OCI-M1 (cell line): ENCODE data around the gene TMEM92.
A peak's percentile ranks its signal among the peaks of the same experiment; 100 is the strongest.
"Not testable (repeated sequence)": the region's sequence is repeated elsewhere in the genome, so short reads cannot be mapped to it uniquely, and the experiment has no call there.

ENCODE experiments used
- DNase-seq: peaks from one replicate; lab custom pipeline; 2025; lab: John Stamatoyannopoulos, UW

Gene TMEM92

DNA sequence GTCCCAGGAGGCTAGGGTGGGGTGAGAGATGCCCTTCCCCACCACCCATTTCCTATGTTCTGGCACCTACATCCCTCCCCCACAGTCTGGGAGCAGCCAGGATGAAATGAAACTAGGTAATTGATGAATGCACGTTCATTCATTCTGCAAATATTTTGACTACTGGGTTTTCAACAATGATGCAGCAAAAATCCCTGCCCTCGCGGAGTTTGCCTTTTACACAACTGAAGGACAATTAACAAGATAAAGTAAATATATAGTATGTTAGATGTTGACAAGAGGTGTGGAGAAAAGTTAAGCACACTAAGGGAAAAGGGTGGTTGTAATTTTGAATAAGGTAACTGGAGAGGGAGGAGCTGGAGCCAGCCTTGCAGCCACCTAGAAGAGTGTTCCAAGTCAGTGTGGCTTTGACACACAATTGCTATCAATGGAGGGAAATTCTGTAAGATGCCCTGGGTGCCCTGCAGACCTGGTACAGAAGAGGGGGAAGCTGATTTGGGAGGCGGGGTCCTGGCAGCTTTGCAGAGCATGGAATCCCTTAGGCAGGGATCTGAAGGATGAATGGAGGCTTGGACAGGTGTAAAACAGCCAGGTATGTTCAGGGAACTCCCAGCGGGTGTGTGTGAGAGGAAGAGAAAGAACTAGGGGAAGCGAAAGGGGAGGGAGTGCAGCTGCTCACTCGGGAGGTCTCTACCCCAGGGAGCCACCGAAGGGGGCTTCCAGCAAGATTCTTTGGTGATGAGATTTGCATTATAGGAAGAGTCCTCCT is 2.5 kb downstream of the TMEM92 start:
- no peak for DNase-seq

DNA sequence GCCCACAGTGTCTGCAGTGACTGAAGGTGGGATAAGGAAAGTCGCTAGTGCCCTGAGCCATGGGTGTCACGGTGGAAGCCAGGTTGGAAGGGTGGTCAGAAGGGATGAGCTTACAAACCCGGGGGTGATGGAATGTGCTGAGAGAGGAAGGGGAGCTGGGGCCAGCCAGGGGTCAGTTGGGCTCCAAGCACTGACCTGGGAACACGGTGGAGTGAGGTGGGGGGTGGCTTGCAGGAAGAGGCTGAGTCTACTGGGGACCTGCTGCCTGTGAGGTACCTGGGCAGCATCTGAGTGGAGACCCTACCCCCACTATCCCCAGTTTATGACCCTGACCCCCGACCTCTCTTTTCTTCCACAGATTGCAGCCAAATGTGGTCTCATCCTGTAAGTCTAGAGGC is 3.1 kb downstream of the TMEM92 start:
- no peak for DNase-seq

DNA sequence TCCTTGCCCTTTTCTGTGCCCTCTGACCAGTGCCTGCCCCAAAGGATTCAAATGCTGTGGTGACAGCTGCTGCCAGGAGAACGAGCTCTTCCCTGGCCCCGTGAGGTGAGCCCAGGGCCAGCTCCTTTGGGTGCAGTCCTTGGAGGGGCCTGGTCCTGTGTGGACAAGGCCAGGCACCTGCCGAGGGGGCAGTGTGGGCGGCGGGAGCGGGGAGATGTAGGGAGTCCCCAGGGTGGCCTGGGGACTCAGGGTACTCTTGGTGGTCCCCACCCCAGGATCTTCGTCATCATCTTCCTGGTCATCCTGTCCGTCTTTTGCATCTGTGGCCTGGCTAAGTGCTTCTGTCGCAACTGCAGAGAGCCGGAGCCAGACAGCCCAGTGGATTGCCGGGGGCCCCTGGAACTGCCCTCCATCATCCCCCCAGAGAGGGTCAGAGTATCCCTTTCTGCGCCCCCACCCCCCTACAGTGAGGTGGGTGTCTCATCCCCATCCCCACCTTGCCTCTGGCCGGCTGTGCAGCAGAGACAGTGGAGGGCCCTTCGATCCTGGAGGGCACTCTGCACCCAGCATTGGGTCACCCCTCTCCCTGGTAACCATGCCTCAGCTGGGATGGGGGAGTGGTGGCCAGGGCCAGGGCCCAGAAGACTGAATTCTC is 4.4 kb downstream of the TMEM92 start:
- DNase-seq: no peak

DNA sequence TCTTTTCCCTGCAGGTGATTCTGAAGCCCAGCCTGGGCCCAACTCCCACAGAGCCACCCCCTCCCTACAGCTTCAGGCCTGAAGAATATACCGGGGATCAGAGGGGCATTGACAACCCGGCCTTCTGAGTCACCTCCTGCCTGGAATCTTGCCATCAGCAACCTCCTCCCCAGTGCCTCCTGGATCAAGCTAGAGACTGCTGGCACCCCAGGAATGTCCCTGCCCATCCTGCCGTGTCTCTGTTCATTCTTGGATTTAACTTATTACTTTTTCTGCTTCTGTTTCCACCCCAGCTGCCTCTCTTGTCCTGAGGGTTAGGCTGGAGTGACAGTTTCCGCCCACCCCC is 4.9 kb downstream of the TMEM92 start:
- no peak for DNase-seq

DNA sequence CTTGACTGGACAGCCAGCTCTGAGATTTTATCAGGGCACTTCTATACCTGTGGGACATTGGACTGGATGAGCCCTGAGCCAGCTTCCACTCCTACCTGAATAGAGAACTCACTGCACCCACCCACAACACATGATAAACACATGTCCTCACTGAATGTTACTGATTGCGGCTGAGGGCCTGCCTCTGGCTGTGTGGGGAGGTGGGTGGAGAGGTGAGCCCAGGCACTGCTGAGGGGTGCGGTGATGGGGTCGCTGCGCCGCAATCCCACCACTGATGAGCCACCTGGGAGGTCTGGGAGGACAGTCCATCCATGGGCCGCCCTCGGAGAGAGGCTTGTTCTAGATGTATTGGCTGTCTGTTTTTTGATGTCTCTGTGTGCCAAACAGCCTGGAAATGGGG is 5.4 kb downstream of the TMEM92 start:
- DNase-seq: no peak

DNA sequence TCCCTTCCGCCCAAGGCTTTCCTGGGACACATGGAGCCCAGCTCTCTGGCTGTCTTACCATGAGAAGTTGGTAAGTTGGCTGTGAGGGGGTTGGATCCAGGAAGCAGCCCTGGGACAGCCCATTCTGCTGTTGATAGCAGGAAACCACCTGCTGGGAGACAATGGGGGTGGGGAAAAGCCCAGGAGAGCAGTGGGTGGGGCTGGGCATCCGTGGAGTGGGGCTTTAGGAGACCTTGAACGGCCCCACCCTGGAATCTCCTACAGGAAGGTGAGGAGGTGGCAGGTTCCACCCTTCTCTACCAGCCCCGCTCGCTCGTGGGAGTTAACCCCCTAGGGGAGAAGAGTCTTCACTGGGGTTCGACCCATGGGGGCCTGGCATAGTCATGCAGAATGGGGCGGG is 5.8 kb downstream of the TMEM92 start:
- no peak for DNase-seq

DNA sequence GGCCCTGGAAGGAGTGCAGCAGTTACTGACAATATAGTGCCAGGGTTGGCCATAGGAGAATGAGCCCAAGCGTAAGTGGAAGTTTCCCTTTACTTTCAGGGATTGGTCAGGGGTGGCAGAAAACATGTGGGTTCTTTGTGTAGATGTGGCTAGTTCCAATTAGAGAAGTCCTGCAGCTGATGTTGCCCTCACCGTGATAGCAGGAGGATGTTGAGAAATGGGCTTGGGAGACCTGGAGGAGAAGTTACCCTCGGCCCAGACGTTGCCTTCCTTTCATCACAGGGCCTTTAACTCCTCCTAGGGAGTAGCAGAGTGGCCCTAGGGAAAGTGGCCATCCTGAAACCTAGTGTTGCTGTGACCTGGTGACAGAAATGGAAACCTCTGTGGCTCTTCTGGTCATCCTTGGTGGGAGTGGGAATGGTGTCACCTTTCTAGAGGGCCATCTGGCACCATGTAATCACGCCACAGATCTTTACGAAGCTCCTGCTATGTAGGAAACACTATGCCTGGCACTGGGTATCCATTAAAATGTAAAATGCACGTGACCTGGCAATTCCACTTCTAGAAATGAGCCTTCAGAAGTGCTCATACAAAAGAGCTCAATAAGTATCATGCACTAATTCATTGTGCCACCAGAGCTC is 6.7 kb downstream of the TMEM92 start:
- DNase-seq: no peak

DNA sequence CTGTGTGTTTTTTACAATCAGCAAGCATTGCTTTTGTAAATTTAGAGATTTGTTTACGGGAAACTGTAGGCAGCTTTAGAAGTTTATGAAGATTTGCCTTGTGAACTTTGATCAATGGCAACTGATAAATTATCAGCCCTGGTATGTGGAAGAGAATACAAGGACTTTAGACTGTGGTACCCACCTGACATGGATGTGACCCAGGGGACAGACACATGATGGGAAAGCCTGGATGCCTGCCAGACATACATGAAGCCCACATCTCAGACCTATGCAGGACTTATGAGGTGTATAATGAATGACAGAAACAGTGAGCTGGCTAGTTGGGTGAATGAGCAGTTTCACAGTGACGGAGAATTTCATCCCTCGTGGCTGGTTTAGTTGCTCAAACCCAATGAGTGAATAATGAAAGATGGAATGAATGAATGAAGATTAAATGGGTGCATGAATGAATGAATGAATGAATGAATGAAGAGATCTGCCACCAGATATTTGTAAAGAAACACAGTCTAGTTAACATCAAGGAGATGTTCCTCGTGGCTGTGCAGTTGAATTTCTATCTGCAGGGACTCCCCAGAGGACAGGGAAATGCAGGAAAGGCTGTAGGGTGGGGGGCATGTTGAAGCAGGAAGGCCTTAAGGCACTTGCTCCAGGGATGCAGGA is 7.6 kb downstream of the TMEM92 start:
- DNase-seq: no peak

DNA sequence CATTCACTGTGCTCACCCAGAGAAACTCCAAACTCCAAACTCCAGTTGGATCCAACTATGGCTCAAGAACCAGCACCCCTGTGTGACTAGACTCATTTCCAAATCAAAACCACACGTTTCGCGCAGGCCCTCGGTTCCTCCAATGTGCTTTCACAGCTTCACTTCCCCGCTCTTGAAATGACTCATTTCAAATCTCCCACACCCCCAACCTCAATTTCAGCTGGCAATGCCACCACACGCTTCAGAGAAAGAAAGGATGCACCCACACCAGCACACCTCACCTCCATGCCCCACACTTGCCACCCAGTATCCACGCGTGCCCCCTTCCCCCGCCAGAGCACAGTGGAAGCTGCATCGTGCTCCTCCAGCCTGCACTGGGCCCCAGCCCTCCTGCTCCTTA is 9.0 kb downstream of the TMEM92 start:
- no peak for DNase-seq

DNA sequence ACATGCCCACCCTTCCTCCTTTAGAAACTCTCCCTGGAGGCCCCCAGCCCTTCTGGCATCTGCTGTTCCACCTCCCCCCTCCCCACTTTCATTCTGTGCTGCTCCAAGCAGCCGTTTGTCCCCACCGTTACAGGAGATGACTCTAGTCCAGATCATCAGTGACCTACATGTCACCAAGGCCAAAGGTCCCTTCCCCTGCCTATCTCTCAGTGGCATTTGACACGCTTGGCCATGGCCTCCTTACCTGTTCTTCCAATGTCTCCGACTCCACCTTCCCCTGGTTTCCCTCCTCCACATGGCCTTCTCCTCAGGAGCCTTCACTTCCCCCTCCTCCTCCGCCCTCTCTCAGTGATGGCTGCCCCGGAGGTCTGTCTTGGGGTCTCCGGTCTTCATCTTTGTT is 9.4 kb downstream of the TMEM92 start:
- DNase-seq: no peak

DNA sequence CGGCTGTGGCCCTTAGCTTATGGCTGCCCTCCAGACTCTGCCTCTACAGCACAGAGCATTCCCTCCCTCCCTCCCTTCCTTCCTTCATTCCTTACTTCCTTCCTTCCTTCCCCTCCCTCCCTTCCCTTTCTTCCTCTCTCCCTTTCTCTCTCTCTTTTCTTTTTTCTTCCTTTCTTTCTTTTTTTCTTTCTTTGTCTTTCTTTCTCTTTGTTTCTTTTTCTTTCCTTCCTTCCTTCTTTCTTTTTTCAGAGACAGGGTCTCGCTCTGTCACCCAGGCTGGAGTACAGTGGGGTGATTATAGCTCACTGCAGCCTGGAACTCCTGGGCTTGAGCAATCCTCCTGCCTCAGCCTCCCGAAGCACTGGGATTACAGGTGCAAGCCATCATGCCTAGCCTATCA is 11.7 kb downstream of the TMEM92 start:
- no peak for DNase-seq

DNA sequence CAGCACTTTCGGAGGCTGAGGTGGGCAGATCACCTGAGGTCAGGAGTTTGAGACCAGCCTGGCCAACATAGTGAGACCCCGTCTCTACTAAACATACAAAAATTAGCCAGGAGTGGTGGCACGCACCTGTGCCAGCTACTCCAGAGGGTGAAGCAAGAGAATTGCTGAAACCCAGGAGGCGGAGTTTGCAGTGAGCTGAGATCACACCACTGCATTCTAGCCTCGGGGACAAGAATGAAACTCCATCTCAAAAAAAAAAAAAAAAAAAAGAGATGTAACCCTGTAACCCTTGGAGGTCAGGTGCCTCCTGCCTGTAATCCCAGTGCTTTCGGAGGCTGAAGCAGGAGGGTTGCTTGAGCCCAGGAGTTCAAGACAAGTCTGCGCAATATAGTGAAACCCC is 13.0 kb downstream of the TMEM92 start:
- DNase-seq: not testable (repeated sequence)

DNA sequence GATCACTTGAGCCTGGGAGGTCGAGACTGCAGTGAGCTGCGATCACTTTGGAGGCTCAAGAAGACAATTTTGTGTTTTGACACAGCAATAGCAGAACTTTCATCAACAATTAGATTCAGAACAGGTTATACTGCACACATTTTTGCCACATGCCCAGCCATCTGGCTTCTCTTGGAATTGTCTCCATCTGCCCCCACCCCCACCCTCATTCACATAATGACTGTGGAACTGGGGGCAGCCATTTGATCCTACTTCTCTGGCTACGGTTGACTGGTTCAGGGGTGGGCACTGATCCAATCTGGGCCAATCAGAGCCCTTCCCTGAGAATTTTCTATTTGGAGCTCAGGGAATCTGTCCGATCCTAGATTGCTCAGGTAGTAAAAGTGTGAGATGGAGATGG is 14.0 kb downstream of the TMEM92 start:
- no peak for DNase-seq

DNA sequence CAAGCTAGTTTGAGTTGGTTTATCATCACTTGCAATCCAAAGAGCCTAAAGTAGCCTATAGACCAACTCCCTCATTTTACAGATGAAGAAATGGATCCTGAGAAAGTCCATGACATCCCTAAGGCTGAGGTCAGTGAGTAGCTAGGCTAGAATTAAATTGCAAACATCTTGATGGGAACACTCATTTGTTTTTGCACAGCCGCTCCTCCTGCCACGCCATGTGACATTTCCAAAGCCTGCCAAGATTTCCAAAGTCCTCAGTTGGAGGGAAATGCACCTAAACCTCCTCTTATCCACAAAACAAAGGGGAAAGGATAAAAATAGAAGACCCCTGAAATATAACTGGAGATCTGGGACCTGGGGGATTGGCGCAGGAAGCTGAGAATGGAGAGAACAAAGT is 15.0 kb downstream of the TMEM92 start:
- DNase-seq: no peak

DNA sequence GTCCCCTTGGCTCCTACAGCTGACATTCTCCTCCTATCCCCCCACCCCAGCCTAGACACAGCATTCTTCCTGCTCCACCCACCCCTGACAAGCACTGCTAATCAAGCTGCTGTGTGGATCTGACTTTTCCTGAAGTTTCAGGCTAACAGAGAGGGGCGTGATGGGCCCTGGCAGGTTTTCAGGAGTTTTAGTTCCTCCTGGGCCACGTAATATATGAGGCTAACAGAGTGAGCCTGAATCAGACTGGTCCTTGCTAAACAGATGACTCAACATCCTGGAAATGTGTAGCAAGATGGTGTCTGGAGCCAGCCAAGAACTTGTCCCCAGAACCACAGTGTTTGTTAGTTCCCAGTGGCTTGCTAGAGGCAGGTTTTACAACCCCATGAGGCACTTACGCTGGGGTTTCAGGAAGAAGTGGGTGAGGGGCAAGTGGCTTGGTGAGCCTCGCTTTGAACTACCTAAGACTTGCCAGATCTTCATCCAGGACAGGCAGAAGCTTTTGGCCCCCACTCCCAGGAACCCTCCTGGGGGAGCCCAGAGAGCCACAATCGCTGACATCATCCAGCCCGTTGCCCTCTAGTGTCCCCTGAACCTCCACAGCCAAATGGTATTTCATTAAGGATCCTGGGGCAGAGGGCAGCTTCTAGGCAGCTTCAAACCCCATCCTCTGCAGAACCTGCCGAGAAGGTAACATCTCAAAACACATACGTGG is 15.9 kb downstream of the TMEM92 start:
- peak; percentile 65 for DNase-seq

DNA sequence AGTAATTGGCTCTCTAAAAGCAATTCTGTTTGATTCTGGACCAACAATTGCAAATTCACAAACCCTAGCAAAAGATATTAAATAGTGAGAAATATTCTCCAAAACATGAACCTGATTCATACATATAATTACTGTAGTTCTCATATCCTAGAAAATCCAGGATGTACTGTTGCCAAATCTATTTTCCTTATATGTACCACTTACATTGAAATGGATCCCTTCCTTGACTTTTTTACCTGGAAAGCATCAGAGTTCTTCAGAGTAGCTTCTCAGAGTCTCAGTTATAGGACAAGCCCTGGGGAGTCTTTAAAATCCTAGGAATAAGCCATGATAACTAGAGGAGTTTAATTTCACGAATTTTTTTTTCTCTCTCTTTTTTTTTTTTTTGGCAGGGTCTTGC is 16.7 kb downstream of the TMEM92 start:
- DNase-seq: no peak

DNA sequence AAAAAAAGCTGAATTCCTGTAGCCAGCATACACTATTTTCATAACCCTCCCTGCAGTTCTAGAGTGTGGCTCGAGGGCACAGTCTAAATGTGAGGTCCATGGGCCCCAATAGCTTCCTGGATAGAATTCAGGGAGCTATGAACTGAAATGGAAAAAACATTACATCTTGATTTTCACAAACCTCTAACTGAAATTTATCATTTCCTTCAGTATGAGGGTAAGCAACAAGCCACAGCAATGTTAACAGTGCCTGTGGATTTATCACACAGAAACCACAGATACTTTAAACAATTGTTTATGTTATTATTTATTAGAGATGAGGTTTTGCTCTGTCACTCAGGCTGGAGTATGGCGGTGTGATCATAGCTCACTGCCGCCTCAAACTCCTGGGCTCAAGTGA is 18.2 kb downstream of the TMEM92 start:
- DNase-seq: no peak

DNA sequence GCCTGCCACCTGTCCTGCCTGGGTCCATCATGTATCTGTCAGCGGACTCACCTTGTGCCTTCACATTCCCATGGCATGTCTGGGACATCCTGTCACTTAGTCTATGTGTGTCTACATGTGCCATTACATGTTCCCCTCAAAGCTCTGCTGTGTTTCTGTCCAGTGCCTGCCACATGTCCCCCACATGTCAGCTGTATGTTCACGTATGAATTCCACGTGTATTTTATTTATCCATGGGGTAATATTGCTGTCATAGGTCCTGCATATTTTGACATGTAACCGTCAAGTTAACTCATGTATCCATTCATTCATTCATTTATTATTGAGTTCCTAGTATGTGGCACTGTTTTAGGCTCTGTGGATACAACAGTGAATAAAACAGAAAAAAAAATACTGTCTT is 20.8 kb downstream of the TMEM92 start:
- DNase-seq: no peak

DNA sequence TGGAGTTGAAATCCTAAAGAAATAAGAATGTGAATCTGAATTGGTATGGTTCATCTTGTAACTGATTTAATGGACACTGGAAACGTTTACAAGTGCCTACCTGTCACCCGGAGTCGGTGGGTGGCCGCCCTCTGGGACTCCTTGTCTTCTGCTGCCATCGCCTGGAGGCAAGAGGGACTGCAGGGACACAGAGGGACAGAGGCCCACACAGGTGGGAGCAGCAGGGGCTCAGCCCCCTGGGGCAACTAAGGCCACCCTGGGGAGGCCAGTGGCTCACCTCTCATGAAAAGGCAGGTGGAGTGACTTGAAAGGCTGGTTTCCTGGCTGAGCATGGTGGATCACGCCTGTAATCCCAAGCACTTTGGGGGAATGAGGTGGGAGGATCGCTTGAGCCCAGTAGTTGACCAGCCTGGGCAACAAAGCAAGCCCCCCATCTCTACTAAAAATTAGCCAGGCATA is 23.2 kb downstream of the TMEM92 start:
- DNase-seq: peak; percentile 69

DNA sequence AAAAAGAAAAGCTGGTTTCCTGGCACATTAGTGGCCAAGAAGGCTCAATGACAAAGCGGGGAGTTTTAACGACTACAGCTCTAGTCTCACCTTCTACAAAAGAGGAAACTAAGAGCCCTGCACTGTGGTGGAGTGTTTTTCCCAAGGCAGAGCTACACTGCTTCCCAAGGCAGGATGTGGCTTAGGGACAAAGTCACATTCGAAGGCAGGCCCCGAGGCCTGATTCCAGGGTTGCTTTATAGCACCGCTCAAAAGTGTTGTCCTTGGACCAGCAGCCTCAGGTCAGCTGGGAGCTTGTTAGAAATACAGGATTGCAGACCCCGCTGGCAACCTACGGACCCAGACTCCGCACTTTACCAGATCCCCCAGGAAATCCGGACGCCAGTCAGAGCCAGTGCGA is 23.8 kb downstream of the TMEM92 start:
- DNase-seq: no peak

DNA sequence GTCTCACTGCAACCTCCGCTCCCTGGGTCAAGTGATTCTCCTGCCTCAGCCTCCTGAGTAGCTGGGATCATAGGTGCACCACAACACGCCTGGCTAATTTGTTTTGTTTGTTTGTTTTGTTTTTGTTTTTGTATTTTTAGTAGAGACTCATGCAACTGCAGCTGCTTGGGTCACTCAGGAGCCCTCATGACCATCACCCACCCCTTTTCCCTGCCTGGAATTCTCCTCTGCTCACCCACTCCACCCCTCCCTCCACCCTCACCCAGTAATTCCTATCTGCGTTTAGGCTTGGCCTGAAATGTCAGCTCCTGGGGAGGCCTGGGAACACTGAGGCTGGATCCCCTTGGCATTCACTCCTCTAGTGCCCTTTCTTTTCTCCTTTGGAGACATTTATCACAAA is 25.5 kb downstream of the TMEM92 start:
- DNase-seq: no peak

DNA sequence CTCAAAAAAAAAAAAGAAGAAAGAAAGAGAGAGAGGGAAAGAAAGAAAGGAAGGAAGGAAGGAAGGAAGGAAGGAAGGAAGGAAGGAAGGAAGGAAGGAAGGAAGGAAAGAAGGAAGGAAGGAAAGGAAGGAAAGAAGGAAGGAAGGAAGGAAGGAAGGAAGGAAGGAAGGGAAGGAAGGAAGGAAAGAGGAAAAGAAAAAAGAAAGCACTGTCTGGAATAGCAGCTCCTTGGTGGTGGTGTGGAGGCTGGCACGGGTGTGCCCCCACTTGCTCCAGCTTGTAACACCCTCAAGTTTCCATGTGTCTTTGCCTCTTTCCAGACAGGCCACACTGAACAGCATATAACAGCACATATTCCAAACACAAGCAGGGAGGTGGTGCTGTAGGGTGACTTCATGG is 26.6 kb downstream of the TMEM92 start:
- DNase-seq: not testable (repeated sequence)
